ENCODE measurements around the gene DHX16. TPM values are rescaled to one million over a fixed set of nuclear protein-coding genes. Genes with fewer than 3 reads are reported as not detected.
A peak's percentile ranks its signal among the peaks of the same experiment; 100 is the strongest.

DHX16 gene
- total and polyA plus RNA-seq, 9 of the 15 experiments (the other 6 are each of a cell fraction or from before 2014, with no cell fraction given), result 14.6 to 66.1 (median 47.5) TPM

GRCh38 chr6:30626484-30627366 is 46.1 kb downstream of the DHX16 start, which contains the start of gene ATAT1 (continued):
- TF ChIP-seq CHD7 (IDR thresholded peaks at IDR 0.05; ENCODE audit: low read depth, low read length) (peak; percentile 24), SOX6 (IDR thresholded peaks at IDR 0.05) (no peak), ARHGAP35 (IDR thresholded peaks at IDR 0.05; ENCODE audit: partially characterized antibody) (no peak), MLX (CRISPR knock-in tag; conservative IDR thresholded peaks at IDR 0.05) (0 out of 4 replicates have a peak, but pooled peaks of 1 of the 2 experiments have one; percentile 39), CCNT2 (IDR thresholded peaks at IDR 0.05; ENCODE audit: borderline replicate concordance, extremely low read depth, insufficient read length, low read depth, low read length) (peak; percentile 69), RNF2 (IDR thresholded peaks at IDR 0.05) (no peak), THRB (CRISPR knock-in tag; conservative IDR thresholded peaks at IDR 0.05) (peak; percentile 6; the same call in 1 of the 2 replicates), RAD21 (CRISPR knock-in tag; conservative IDR thresholded peaks at IDR 0.05 in 1 of 2, IDR thresholded peaks at IDR 0.05 in 1 of 2) (peak; percentile 3 to 9; a peak in 1 of 4 replicates), ZNF324 (CRISPR knock-in tag; IDR thresholded peaks at IDR 0.05) (0 out of 2 replicates have a peak, but pooled peaks have one; percentile 22), POLR2B (IDR thresholded peaks at IDR 0.05; ENCODE audit: low read depth, partially characterized antibody) (peak; percentile 75), KHSRP (IDR thresholded peaks at IDR 0.05) (no peak), ZNF830 (CRISPR knock-in tag; IDR thresholded peaks at IDR 0.05) (0 out of 2 replicates have a peak, but pooled peaks have one; percentile 32), SRF (CRISPR knock-in tag; IDR thresholded peaks at IDR 0.05) (peak in 1 of 2 experiments; percentile 9; a peak in 1 of 4 replicates)

All from K562 (cell line).